ENCODE results near the gene TBC1D22A. TPM values are rescaled to one million over a fixed set of nuclear protein-coding genes. Genes with fewer than 3 reads are reported as not detected.
A peak's percentile ranks its signal among the peaks of the same experiment; 100 is the strongest.

Gene TBC1D22A
- total RNA-seq, 6 donors from 2014 or later, result 27.1 to 48.2 (median 35.3) TPM

DNA sequence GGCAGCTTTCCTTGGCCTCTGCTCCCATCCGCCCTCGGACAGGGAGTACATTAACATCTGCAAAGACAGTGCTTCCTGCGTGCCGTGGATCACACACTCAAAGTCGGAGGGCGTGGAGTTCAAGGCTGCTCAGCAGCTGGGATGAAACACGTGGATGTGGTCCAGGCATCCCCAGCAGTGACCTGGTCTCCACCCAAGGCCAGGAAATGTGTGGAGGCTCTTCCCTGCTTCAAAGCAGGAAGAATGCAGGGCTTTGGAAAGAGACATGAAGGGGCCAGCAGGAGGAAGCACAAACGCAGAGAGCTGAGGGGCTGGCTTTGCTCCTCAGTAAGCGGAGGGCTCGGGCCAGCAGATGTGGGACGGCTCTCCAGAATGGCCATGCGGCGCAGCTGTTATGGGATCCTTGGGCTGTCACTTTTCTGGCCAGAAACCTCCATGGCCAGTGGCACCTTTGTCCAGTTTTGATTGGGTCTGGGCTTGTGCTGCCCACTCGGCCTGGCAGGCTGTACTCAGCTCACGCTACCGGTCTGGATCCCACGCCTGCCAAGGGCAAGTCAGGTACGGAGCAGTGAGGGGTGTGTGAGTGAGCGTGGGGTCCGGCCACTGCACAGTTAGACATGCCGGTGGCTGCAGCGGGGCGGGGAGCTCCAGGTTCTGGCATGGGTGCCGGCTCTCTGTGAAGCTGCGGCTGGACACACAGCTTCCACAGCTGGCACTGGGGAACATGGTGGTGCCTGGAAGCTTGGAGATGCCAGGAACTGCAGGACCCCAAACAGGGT lies 438.0 kb downstream of the TBC1D22A start:
- WGBS, 2 donors, result 55 to 64% methylated on average over 12 to 20 of the region's 25 CpGs
- peak in 1 of 2 donors; percentile 70 for DNase-seq
- Histone ChIP-seq H3K9me3 (no peaks in the 10 kb centered on the region), H3K27me3 (no peaks in the 10 kb centered on the region), H3K36me3 (no peaks in the 10 kb centered on the region), H3K4me3 (no peak overlapping the region), H3K4me1 (no peaks in the 10 kb centered on the region), H3K27ac (no peak overlapping the region)
- ATAC-seq (ENCODE audit: low FRiP score in 2 of 2), result no peak
- TF ChIP-seq EP300 (IDR thresholded peaks at IDR 0.05), result no peak
- TF ChIP-seq, protein P1, sequence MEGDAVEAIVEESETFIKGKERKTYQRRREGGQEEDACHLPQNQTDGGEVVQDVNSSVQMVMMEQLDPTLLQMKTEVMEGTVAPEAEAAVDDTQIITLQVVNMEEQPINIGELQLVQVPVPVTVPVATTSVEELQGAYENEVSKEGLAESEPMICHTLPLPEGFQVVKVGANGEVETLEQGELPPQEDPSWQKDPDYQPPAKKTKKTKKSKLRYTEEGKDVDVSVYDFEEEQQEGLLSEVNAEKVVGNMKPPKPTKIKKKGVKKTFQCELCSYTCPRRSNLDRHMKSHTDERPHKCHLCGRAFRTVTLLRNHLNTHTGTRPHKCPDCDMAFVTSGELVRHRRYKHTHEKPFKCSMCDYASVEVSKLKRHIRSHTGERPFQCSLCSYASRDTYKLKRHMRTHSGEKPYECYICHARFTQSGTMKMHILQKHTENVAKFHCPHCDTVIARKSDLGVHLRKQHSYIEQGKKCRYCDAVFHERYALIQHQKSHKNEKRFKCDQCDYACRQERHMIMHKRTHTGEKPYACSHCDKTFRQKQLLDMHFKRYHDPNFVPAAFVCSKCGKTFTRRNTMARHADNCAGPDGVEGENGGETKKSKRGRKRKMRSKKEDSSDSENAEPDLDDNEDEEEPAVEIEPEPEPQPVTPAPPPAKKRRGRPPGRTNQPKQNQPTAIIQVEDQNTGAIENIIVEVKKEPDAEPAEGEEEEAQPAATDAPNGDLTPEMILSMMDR (IDR thresholded peaks at IDR 0.05), result no peak
- TF ChIP-seq POLR2A (IDR thresholded peaks at IDR 0.05), result no peak
- TF ChIP-seq POLR2AphosphoS5 (IDR thresholded peaks at IDR 0.05), result no peak

DNA sequence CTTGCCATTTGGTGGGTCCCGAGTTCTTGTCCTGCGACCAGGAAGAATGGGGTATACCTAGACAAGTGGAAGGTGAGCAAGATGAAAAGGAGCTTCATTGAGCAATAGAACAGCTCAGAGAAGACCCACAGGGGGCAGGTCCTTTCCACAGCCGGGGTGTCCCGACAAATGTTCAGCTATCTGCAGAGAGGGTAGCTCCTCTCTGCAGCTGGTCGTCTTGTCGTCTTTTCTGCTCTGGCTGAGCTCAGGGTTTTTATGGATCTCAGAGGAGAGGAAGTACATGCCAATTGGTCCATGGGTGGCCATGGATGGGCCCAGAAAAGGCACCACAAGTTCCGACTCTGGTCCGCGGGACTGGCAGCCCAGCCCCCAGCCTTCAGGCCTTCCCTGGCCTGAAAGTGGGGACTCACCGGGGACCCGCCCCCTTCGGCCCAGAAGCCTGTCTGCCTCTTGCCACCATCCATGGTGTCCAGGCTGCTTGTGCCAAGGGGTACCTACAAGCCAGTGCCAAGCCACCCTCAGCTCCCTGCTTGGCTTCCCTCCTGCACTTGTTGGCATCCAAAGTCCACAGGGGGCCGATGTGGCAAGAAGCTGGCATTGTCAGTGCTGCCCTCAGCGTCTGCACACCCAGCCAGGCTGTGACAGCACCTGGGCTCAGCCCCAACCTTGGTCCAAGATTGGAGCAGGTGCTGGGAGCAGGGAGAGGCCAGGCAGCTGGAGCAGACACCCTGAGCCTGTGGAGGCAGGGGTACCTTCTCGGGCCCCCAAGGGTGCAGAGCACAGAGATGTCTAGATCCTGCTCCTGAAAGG lies 438.9 kb downstream of the TBC1D22A start:
- TF ChIP-seq, protein P1 (IDR thresholded peaks at IDR 0.05), result no peak
- no peak for TF ChIP-seq POLR2A (IDR thresholded peaks at IDR 0.05)
- no peak for TF ChIP-seq EP300 (IDR thresholded peaks at IDR 0.05)
- no peak for TF ChIP-seq POLR2AphosphoS5 (IDR thresholded peaks at IDR 0.05)
- H3K27me3 ChIP-seq, result no peaks in the 10 kb centered on the region
- no peak overlapping the region for H3K27ac ChIP-seq
- H3K4me3 ChIP-seq, result no peak overlapping the region
- no peaks in the 10 kb centered on the region for H3K4me1 ChIP-seq
- H3K9me3 ChIP-seq, result no peaks in the 10 kb centered on the region
- peak in 1 of 2 donors; percentile 58 for DNase-seq
- 90 to 96% methylated on average over 6 to 15 of the region's 15 CpGs for WGBS, 2 donors
- no peaks in the 10 kb centered on the region for H3K36me3 ChIP-seq
- ATAC-seq (ENCODE audit: low FRiP score in 2 of 2), result no peak

DNA sequence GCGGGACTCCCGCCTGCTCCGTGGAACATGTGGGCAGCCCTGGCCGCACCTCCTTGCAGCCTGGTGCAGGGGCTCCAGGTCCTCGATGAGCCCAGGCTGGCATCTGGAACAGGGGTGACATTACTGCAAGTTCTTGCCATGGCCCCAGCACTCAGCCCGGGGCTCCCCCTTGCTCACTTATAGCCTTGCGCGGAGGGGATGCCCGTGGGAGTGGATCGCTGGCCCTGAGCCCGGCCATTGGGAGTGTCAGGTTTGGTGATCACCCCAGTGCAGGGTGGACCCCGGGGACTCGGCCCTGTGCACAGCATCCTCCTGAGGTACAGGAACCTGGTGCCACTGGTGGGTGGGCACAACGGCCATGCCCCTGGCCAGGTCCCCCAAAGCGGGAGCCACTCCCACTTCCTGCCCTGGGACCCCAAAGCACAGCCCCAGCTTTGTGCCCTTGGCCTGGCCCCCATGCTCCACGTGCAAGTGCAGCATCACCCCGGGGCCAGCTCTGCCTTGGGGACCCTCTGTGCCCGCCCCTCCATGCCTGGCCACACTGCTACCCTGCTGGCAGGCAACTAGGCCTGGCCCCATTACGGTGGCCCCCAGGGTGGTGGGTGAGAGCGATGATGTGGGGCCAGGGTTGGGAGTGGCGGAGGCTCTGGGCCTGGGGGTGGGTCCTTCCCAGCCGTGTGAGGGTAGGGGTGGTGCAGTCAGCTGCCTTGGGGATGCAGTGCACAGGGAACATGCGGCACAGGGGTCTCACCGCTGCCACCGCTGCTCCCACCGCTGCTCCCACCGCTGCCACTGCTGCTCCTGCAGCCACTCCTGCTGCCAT lies 439.8 kb downstream of the TBC1D22A start:
- TF ChIP-seq POLR2A (IDR thresholded peaks at IDR 0.05) (no peak), POLR2AphosphoS5 (IDR thresholded peaks at IDR 0.05) (no peak), EP300 (IDR thresholded peaks at IDR 0.05) (no peak)
- TF ChIP-seq, protein P1 (IDR thresholded peaks at IDR 0.05), result no peak
- ATAC-seq (ENCODE audit: low FRiP score in 2 of 2) (no peak), DNase-seq (peak in 1 of 2 donors; percentile 75)
- H3K36me3 ChIP-seq, result no peaks in the 10 kb centered on the region
- no peaks in the 10 kb centered on the region for H3K9me3 ChIP-seq
- H3K4me3 ChIP-seq, result no peak overlapping the region
- no peak overlapping the region for H3K27ac ChIP-seq
- H3K27me3 ChIP-seq, result no peaks in the 10 kb centered on the region
- WGBS, 2 donors, result 90 to 96% methylated on average over 9 to 24 of the region's 27 CpGs
- H3K4me1 ChIP-seq, result no peaks in the 10 kb centered on the region

DNA sequence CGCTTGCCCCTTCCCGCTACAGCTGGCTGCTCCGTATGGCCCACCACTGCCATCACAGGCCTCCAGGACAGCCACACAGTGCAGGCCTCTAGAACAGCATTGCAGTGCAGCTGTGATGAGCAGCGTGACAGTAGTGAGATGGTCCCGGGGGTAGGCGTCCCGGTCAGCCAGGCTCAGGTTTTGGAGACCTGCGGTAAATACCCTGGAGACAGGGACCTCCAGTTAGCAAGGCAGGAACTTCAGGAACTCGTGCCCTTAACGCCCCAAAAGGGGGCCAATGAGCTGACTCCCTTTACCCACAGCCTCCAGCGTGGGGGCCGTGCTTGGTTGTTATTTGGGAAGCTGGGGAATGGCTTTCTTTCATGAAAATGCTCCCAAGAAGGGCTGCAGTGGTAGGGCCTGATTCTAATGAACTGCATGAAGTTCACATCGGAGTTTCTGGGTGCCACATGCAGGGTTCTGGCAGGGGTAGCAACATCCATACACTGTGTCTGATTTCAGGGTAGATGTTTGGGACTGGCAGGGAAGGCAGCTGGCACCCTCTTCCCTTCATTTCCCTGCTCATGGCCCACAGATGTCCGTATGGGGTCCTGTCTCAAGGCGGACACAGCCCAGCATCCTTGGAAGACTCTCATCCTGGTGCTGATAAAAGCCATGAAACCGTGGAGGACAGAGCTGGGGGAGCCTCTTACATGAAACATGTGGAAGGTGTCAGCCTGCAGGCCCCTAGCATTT lies 440.5 kb downstream of the TBC1D22A start:
- no peak overlapping the region for H3K4me3 ChIP-seq
- TF ChIP-seq, protein P1 (IDR thresholded peaks at IDR 0.05), result no peak
- TF ChIP-seq POLR2A (IDR thresholded peaks at IDR 0.05) (no peak), EP300 (IDR thresholded peaks at IDR 0.05) (no peak), POLR2AphosphoS5 (IDR thresholded peaks at IDR 0.05) (no peak)
- H3K27ac ChIP-seq, result no peak overlapping the region
- 85 to 91% methylated on average over 11 to 16 of the region's 16 CpGs for WGBS, 2 donors
- no peaks in the 10 kb centered on the region for H3K9me3 ChIP-seq
- H3K27me3 ChIP-seq, result no peaks in the 10 kb centered on the region
- no peaks in the 10 kb centered on the region for H3K36me3 ChIP-seq
- no peak for DNase-seq
- no peaks in the 10 kb centered on the region for H3K4me1 ChIP-seq
- ATAC-seq (ENCODE audit: low FRiP score in 2 of 2), result no peak

Measured in upper lobe of left lung (tissue), 6 donors.